Left lung (tissue), 10 donors: Measurements from ENCODE around the gene CLCN5. TPM values are rescaled to one million over a fixed set of nuclear protein-coding genes. Genes with fewer than 3 reads are reported as not detected.

Source experiments
- ATAC-seq: fragments of 200-7000 bp; cut with Tn5 transposase; one replicate; pipeline ENCODE4 v1.9.1; 2020; ENCODE audit warnings: moderate library complexity
- DNase-seq, 4 donors: peaks; one replicate each; pipeline ENCODE4 v3.0.0-alpha.2; 2013 to 2020
- H3K27ac ChIP-seq, 2 donors: fragments of 200-600 bp; sonication (generic) in 1 of 2; one replicate each; pipeline versions ENCODE4 v1.5.0 to v1.8.0; 2020 to 2021
- H3K27me3 ChIP-seq, 2 donors: fragments of 200-600 bp; sonication (generic) in 1 of 2; one replicate each; pipeline versions ENCODE4 v1.5.0 to v1.8.0; 2020 to 2021
- H3K36me3 ChIP-seq, 2 donors: fragments of 200-600 bp; sonication (generic) in 1 of 2; one replicate each; pipeline versions ENCODE4 v1.5.0 to v1.8.0; 2020 to 2021
- H3K4me1 ChIP-seq, 2 donors: fragments of 200-600 bp; one replicate each; pipeline ENCODE4 v1.8.0; 2021
- H3K4me3 ChIP-seq, 2 donors: fragments of 200-600 bp; sonication (generic) in 1 of 2; one replicate each; pipeline versions ENCODE4 v1.5.0 to v1.8.0; 2020 to 2021; ENCODE audit warnings: mild to moderate bottlenecking in 1 of 2
- H3K9me3 ChIP-seq, 2 donors: fragments of 200-600 bp; sonication (generic) in 1 of 2; one replicate each; pipeline versions ENCODE4 v1.5.0 to v1.8.0; 2020 to 2021
- CTCF ChIP-seq, 2 donors: fragments of 200-600 bp; sonication (generic) in 1 of 2; IDR thresholded peaks; one replicate each; pipeline versions ENCODE4 v1.5.0 to v1.8.0; 2021; ENCODE audit warnings: antibody characterized with exemption in 2 of 2
- intact Hi-C, 2 donors: fragments of 100-400 bp; cut with DNase I; formaldehyde crosslinking; loops; one replicate each; pipeline versions ENCODE4 v1.11.2 to v1.14.2; 2022
- polyA plus RNA-seq, 6 donors: library from polyadenylated mRNA; unstranded; fragments of 120-200 nt; gene quantifications; one replicate each; pipeline ENCODE4 v1.2.1, GENCODE V29; 2013; ENCODE audit not compliant: insufficient read length in 6 of 6
- total RNA-seq, 2 donors: library from RNA; stranded (reverse); fragmentation: NEBNext Ultra II Directional; extraction: Animal tissue kit (Norgen Biotek cat#: 25700); gene quantifications; one replicate each; pipeline ENCODE4 v1.2.1, GENCODE V29; 2021
- donor health status: DM: no; HTN: yes; CAD: no.
- donor health status: DM: no; HTN: no; CAD: no.

CLCN5 gene
- total and polyA plus RNA-seq, 8 donors = 12.5 to 19.5 (median 14.9) TPM

GRCh38 chrX:49896951-49897350 is 25.4 kb upstream of the CLCN5 start:
- Histone ChIP-seq H3K27ac (no peak overlapping the region), H3K9me3 (peaks cover 0 to 3% of the 10 kb centered on the region in 2 donors), H3K36me3 (no peaks in the 10 kb centered on the region), H3K4me1 (no peaks in the 10 kb centered on the region), H3K4me3 (no peak overlapping the region), H3K27me3 (no peaks in the 10 kb centered on the region)
- intact Hi-C loops = no loop called here
- ATAC-seq = no peak
- no peak for TF ChIP-seq CTCF (IDR thresholded peaks at IDR 0.05)
- DNase-seq = no peak

- ATAC-seq (no peak), DNase-seq (no peak)
- H3K4me1 ChIP-seq = no peaks in the 10 kb centered on the region
- no peak overlapping the region for H3K27ac ChIP-seq
- intact Hi-C loops = no loop called here
- TF ChIP-seq CTCF (IDR thresholded peaks at IDR 0.05) = no peak
- H3K9me3 ChIP-seq = peaks cover 0 to 3% of the 10 kb centered on the region in 2 donors
- H3K27me3 ChIP-seq = no peaks in the 10 kb centered on the region
- no peak overlapping the region for H3K4me3 ChIP-seq
- H3K36me3 ChIP-seq = no peaks in the 10 kb centered on the region
Observed at GRCh38 chrX:49901048-49901447, 21.3 kb upstream of the CLCN5 start.

GRCh38 chrX:49910344-49910743 is 12.1 kb upstream of the CLCN5 start:
- ATAC-seq (peak; percentile 71), DNase-seq (peak in 1 of 4 donors; percentile 44)
- H3K4me1 ChIP-seq = no peaks in the 10 kb centered on the region
- no peaks in the 10 kb centered on the region for H3K9me3 ChIP-seq
- H3K27me3 ChIP-seq = peaks cover 0 to 6% of the 10 kb centered on the region in 2 donors
- H3K27ac ChIP-seq = no peak overlapping the region
- no peaks in the 10 kb centered on the region for H3K36me3 ChIP-seq
- no peak for TF ChIP-seq CTCF (IDR thresholded peaks at IDR 0.05)
- no peak overlapping the region for H3K4me3 ChIP-seq
- intact Hi-C loops = no loop called here

GRCh38 chrX:49912086-49912485 is 10.3 kb upstream of the CLCN5 start:
- Histone ChIP-seq H3K9me3 (no peaks in the 10 kb centered on the region), H3K27me3 (peaks cover 0 to 6% of the 10 kb centered on the region in 2 donors)
- intact Hi-C loops = no loop called here

GRCh38 chrX:49912861-49913260 is 9.5 kb upstream of the CLCN5 start:
- TF ChIP-seq CTCF (IDR thresholded peaks at IDR 0.05) = no peak
- H3K9me3 ChIP-seq = no peaks in the 10 kb centered on the region

More at GRCh38 chrX:49912086-49912485, 10.3 kb upstream of the CLCN5 start:
- TF ChIP-seq CTCF (IDR thresholded peaks at IDR 0.05) = no peak
- DNase-seq (no peak), ATAC-seq (no peak)
- no peaks in the 10 kb centered on the region for H3K4me1 ChIP-seq
- H3K4me3 ChIP-seq = no peak overlapping the region
- H3K27ac ChIP-seq = no peak overlapping the region
- no peaks in the 10 kb centered on the region for H3K36me3 ChIP-seq

More at GRCh38 chrX:49912861-49913260, 9.5 kb upstream of the CLCN5 start:
- DNase-seq = no peak
- no peak overlapping the region for H3K4me3 ChIP-seq
- intact Hi-C loops = no loop called here
- no peaks in the 10 kb centered on the region for H3K36me3 ChIP-seq
- H3K4me1 ChIP-seq = no peaks in the 10 kb centered on the region
- peaks cover 0 to 6% of the 10 kb centered on the region in 2 donors for H3K27me3 ChIP-seq
- peak; percentile 9 for ATAC-seq
- no peak overlapping the region for H3K27ac ChIP-seq
